HG03060 (cell line): Measurements from ENCODE around the gene ZHX3.

Experiments used
- ATAC-seq: cut with Tn5 transposase; IDR thresholded peaks from one replicate; pipeline ENCODE4 v1.9.1; 2021; ENCODE audit warnings: low read depth, moderate number of reproducible peaks; ENCODE audit not compliant: unreplicated experiment

ZHX3 gene

GRCh38 chr20:41202426-41202825 is 115.1 kb downstream of the ZHX3 start:
- ATAC-seq: no peak

GRCh38 chr20:41201760-41202159 is 115.8 kb downstream of the ZHX3 start:
- no peak for ATAC-seq

GRCh38 chr20:41200446-41201202 is 116.9 kb downstream of the ZHX3 start:
- no peak for ATAC-seq

- ATAC-seq: no peak
Measured at GRCh38 chr20:41198443-41198842, 119.1 kb downstream of the ZHX3 start.

- no peak for ATAC-seq
Measured at GRCh38 chr20:41196653-41197225, 120.8 kb downstream of the ZHX3 start.

GRCh38 chr20:41192575-41192974 is 125.0 kb downstream of the ZHX3 start:
- no peak for ATAC-seq

- ATAC-seq: no peak
Measured at GRCh38 chr20:41191562-41192500, 125.7 kb downstream of the ZHX3 start.

- ATAC-seq: no peak
Measured at GRCh38 chr20:41187668-41188067, 129.9 kb downstream of the ZHX3 start.

GRCh38 chr20:41185013-41185757 is 132.3 kb downstream of the ZHX3 start:
- ATAC-seq: no peak

GRCh38 chr20:41183831-41184230 is 133.7 kb downstream of the ZHX3 start:
- ATAC-seq: no peak

GRCh38 chr20:41183391-41183790 is 134.1 kb downstream of the ZHX3 start:
- no peak for ATAC-seq

GRCh38 chr20:41182296-41183212 is 135.0 kb downstream of the ZHX3 start:
- no peak for ATAC-seq

- ATAC-seq: no peak
Measured at GRCh38 chr20:41181567-41181966, 136.0 kb downstream of the ZHX3 start.

GRCh38 chr20:41180599-41181333 is 136.8 kb downstream of the ZHX3 start:
- no peak for ATAC-seq

- ATAC-seq: no peak
Measured at GRCh38 chr20:41179961-41180360, 137.6 kb downstream of the ZHX3 start.

GRCh38 chr20:41178904-41179432 is 138.6 kb downstream of the ZHX3 start:
- no peak for ATAC-seq

- no peak for ATAC-seq
Measured at GRCh38 chr20:41178495-41178894, 139.0 kb downstream of the ZHX3 start.

GRCh38 chr20:41177636-41178035 is 139.9 kb downstream of the ZHX3 start:
- ATAC-seq: no peak
